Mononuclear cell (primary cell): ENCODE data around the gene CDK12. TPM values are rescaled to one million over a fixed set of nuclear protein-coding genes. Genes with fewer than 3 reads are reported as not detected.
"Not testable (repeated sequence)": the region's sequence is repeated elsewhere in the genome, so short reads cannot be mapped to it uniquely, and the experiment has no call there.

Experiments
- H3K27me3 ChIP-seq: 2 replicates; pipeline ENCODE4 v1.6.0; 2011; ENCODE audit warnings: low read length, control low read depth; ENCODE audit not compliant: insufficient read depth
- H3K4me1 ChIP-seq: 2 replicates; pipeline ENCODE4 v1.5.1; 2011; ENCODE audit warnings: mild to moderate bottlenecking, low read length, control low read depth; ENCODE audit not compliant: insufficient read depth
- H3K4me3 ChIP-seq: 2 replicates; pipeline ENCODE4 v1.5.1; 2011; ENCODE audit warnings: mild to moderate bottlenecking, low read length, moderate library complexity
- H3K9me3 ChIP-seq: 2 replicates; pipeline ENCODE4 v1.5.1; 2011; ENCODE audit warnings: low read depth, mild to moderate bottlenecking, control low read depth, low read length
- total RNA-seq: library from RNA; depleted of rRNA; stranded (reverse); fragments of >200 nt; gene quantifications from one replicate; pipeline ENCODE4 v1.2.3, GENCODE V29; 2012

Gene CDK12
- total RNA-seq, 1 donor: 91.3 TPM

DNA sequence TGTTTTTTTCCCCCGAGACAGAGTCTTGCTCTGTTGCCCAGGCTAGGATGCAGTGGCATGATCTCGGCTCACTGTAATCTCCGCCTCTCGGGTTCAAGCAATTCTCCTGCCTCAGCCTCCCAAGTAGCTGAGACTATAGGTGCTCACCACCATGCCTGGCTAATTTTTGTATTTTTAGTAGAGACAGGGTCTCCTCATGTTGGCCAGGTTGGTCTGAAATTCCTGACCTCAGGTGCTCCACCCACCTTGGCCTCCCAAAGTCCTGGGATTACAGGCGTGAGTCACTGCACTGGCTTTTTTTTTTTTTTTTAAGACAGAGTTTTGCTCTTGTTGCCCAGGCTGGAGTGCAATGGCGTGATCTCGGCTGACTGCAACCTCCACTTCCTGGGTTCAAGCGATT, 18.3 kb downstream of the CDK12 start:
- not testable (repeated sequence) for H3K4me1 ChIP-seq, H3K4me3 ChIP-seq, H3K27me3 ChIP-seq

GRCh38 chr17:39483506-39483905, 22.2 kb downstream of the CDK12 start:
- Histone ChIP-seq H3K4me3 (no peak overlapping the region), H3K9me3 (no peaks in the 10 kb centered on the region), H3K27me3 (no peaks in the 10 kb centered on the region), H3K4me1 (no peaks in the 10 kb centered on the region)

More for the DNA sequence above, 18.3 kb downstream of the CDK12 start:
- H3K9me3 ChIP-seq: not testable (repeated sequence)

DNA sequence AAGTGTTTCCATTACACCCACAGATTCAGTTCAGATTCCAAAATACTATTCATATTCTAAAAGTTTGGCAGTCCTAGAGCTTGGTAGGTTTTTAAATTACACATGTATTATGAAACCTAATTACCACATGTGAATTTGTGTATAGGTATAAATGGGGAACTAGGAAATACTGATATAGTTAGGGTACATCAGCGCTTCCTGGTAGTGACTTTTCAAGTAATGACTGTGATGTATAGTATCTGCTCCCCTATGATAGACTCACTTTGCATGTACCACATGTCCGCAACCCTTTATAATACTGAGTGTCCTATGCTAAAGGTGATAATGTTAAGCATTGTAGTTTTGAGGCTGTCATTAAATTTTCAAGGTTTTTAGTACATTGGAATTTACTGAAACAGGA, 22.9 kb downstream of the CDK12 start:
- no peaks in the 10 kb centered on the region for H3K4me1 ChIP-seq

GRCh38 chr17:39485555-39485954, 24.3 kb downstream of the CDK12 start:
- Histone ChIP-seq H3K9me3 (no peaks in the 10 kb centered on the region), H3K4me1 (no peaks in the 10 kb centered on the region), H3K27me3 (no peaks in the 10 kb centered on the region), H3K4me3 (no peak overlapping the region)

More for the DNA sequence above, 22.9 kb downstream of the CDK12 start:
- no peak overlapping the region for H3K4me3 ChIP-seq
- no peaks in the 10 kb centered on the region for H3K27me3 ChIP-seq
- no peaks in the 10 kb centered on the region for H3K9me3 ChIP-seq

DNA sequence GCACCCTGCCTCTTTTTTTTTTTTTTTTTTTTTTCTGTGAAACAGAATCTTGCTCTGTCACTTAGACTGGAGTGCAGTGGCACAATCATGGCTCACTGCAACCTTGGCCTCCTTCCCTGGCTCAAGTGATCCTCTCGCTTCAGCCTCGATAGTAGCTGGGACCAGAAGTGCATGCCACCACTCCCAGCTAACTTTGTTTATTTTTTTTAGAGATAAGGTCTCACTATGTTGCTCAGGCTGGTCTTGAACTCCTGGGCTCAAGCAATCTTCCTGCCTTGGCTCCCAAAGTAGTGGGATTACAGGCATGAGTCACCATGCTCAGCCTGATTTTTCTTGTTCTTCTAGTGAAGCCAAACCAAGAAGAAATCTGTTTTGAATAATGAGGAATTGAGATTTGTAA, 25.0 kb downstream of the CDK12 start:
- Histone ChIP-seq H3K4me3 (no peak overlapping the region), H3K27me3 (no peaks in the 10 kb centered on the region), H3K4me1 (no peaks in the 10 kb centered on the region), H3K9me3 (no peaks in the 10 kb centered on the region)

DNA sequence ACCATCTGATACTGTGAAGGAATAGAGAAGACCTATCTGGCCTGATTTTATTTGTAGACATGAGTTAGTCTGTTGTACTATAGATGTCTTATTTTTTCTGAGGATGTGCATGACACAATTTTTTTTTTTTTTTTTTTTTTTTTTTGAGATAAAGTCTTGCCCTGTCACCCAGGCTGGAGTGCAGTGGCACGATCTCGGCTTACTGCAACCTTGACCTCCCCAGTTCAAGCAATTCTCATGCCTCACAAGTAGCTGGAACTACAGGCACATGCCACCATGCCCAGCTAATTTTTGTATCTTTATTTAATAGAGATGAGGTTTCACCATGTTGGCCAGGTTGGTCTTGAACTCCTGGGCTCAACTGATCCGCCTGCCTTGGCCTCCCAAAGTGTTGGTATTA, 26.2 kb downstream of the CDK12 start:
- not testable (repeated sequence) for H3K9me3 ChIP-seq, H3K4me3 ChIP-seq, H3K27me3 ChIP-seq, H3K4me1 ChIP-seq

- no peaks in the 10 kb centered on the region for H3K4me1 ChIP-seq
- no peaks in the 10 kb centered on the region for H3K27me3 ChIP-seq
- H3K4me3 ChIP-seq: no peak overlapping the region
- no peaks in the 10 kb centered on the region for H3K9me3 ChIP-seq
Observed at GRCh38 chr17:39487946-39488345, 26.7 kb downstream of the CDK12 start.

DNA sequence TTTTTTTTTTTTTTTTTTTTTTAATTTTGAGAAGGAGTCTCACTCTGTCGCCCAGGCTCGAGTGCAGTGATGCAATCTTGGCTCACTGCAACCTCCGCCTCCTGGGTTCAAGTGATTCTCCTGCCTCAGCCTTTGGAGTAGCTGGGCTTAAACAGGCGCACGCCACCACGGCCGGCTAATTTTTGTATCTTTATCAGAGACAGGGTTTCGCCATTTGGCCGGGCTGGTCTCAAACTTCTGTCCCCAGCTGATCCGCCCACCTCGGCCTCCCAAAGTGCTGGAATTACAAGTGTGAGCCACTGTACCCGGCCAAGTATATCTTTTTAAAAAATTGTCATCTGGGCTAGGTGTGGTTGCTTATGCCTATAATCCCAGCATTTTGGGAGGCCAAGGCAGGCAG, 35.6 kb downstream of the CDK12 start:
- not testable (repeated sequence) for H3K27me3 ChIP-seq, H3K9me3 ChIP-seq, H3K4me3 ChIP-seq, H3K4me1 ChIP-seq

DNA sequence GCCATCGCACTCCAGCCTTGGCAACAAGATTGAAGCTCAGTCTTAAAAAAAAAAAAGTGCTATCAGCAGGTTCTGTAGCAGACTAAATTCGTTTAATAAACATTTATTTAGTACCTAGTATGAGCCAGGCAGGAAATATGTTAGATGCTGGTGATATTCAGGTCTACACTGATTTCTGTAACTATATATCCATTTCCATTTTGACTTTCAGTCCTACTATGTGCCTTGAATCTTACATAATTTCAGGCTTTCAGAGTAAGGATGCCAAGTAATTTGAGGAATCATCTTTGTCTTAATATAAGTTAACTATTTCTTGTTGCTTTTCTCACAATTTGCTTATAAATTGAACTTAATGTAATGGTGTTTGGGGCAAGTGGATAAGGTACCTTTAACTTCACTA, 46.2 kb downstream of the CDK12 start:
- no peaks in the 10 kb centered on the region for H3K4me1 ChIP-seq
- no peak overlapping the region for H3K4me3 ChIP-seq
- no peaks in the 10 kb centered on the region for H3K9me3 ChIP-seq
- H3K27me3 ChIP-seq: no peaks in the 10 kb centered on the region

GRCh38 chr17:39508987-39509386, 47.7 kb downstream of the CDK12 start:
- Histone ChIP-seq H3K4me3 (no peak overlapping the region), H3K4me1 (no peaks in the 10 kb centered on the region), H3K27me3 (no peaks in the 10 kb centered on the region), H3K9me3 (no peaks in the 10 kb centered on the region)

GRCh38 chr17:39513309-39513708, 52.0 kb downstream of the CDK12 start:
- Histone ChIP-seq H3K27me3 (no peaks in the 10 kb centered on the region), H3K4me1 (no peaks in the 10 kb centered on the region), H3K9me3 (no peaks in the 10 kb centered on the region), H3K4me3 (no peak overlapping the region)

DNA sequence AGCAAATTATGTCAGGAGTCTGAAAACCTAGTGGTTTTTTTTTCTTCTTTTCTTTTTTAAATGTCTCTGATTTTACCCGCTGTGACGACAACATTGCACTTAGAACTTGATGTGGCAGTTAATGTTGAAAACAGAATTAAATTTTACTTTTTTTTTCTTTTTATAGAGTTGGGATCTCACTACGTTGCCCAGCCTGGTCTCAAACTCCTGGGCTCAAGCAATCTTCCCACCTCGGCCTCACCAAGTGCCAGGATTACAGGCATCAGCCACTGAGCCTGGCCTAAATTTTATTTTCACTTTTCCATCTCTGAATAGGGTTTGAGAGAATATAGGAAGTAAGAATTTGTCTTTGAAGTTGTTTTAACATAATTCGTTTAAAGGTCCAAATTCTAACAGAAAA, 52.6 kb downstream of the CDK12 start:
- Histone ChIP-seq H3K9me3 (no peaks in the 10 kb centered on the region), H3K4me3 (no peak overlapping the region), H3K4me1 (no peaks in the 10 kb centered on the region), H3K27me3 (no peaks in the 10 kb centered on the region)

DNA sequence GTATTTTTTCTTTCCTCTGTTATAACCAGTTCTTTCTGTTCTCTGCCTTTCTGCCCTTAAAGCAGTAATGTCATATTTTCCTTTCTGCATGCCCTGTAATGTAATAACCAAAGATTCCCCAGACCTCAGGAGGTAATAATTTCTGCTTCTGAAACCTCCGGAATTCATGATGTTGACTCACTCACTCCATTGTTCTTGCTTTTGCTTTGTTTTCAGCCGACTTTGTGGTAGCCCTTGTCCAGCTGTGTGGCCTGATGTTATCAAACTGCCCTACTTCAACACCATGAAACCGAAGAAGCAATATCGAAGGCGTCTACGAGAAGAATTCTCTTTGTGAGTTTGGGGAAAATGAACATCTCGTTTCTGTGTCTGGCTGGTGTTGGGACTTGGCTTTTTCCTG, 55.9 kb downstream of the CDK12 start:
- H3K4me1 ChIP-seq: no peaks in the 10 kb centered on the region
- H3K4me3 ChIP-seq: no peak overlapping the region
- no peaks in the 10 kb centered on the region for H3K9me3 ChIP-seq
- H3K27me3 ChIP-seq: no peaks in the 10 kb centered on the region

DNA sequence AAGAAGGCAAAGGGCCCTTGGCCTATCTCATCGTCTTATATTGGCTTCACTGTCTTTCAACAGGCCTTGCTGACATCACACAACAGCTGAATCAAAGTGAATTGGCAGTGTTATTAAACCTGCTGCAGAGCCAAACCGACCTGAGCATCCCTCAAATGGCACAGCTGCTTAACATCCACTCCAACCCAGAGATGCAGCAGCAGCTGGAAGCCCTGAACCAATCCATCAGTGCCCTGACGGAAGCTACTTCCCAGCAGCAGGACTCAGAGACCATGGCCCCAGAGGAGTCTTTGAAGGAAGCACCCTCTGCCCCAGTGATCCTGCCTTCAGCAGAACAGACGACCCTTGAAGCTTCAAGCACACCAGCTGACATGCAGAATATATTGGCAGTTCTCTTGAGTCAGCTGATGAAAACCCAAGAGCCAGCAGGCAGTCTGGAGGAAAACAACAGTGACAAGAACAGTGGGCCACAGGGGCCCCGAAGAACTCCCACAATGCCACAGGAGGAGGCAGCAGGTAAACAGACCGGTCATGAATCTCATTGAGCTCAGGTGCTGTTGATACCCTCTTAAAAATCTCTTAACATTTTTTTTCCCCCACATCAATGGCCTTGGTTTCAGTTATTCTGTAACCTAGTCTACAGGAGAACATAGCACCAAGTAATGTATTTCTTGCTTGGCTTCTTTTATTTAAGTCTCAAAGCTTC, 64.7 kb downstream of the CDK12 start:
- Histone ChIP-seq H3K27me3 (no peaks in the 10 kb centered on the region), H3K9me3 (no peaks in the 10 kb centered on the region), H3K4me3 (no peak overlapping the region), H3K4me1 (no peaks in the 10 kb centered on the region)

DNA sequence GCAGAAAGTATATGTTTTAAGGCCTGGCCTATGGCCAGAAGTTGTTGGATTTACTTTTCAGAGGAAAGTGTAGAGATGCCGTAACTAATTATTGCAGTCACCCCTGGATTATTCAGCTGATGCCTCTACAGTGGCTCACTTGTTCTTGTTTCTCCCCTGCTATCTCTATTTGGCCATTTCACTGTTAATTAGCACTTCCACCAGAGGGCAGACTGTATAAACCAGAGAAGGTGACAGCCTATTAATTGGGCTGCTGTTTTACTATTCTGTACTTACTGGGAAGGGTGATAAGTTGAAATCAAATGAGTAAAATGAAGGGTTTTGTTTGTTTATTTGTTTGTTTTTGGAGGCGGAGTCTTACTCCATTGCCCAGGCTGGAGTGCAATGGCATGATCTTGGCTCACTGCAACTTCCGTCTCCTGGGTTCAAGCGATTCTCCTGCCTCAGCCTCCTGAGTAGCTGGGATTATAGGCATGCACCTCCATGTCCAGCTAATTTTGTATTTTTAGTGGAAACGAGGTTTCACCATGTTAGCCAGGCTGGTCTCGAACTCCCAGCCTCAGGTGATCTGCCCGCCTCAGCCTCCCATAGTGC, 66.0 kb downstream of the CDK12 start:
- Histone ChIP-seq H3K9me3 (no peaks in the 10 kb centered on the region), H3K4me3 (no peak overlapping the region), H3K27me3 (no peaks in the 10 kb centered on the region), H3K4me1 (no peaks in the 10 kb centered on the region)

DNA sequence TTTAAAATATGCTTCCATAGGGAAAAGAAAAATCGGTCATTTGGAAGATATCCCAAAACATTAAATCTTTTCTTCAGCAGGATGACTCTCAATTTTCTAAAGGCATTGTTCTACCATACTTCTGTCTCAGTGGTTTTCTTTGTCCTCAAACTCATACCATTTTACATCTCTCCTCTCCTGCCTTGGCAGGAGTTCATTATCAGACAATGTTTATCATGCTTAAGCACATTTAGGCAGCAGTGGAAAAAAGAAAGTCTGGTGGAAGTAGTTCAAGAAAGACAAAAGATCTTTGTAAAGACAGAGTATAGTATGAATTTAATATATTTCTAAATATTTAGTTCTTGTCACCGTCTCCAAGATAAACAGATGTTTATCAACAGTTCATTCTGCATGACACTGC, 68.2 kb downstream of the CDK12 start:
- no peaks in the 10 kb centered on the region for H3K27me3 ChIP-seq
- H3K4me1 ChIP-seq: peaks cover 4% of the 10 kb centered on the region
- no peaks in the 10 kb centered on the region for H3K9me3 ChIP-seq
- H3K4me3 ChIP-seq: no peak overlapping the region
